ENCODE data around the gene OXSR1. TPM values are rescaled to one million over a fixed set of nuclear protein-coding genes. Genes with fewer than 3 reads are reported as not detected.

Gene OXSR1
- total RNA-seq (10 to 100 TPM; 30.6 to 60.1 (median 47.7) TPM), polyA plus RNA-seq (10 to 100 TPM; 26.4 to 59.6 (median 47.4) TPM)
- long read RNA-seq, donor 1, full-length matches to known transcripts: 19 of 36 reads
- long read RNA-seq, donor 1, partial matches to known transcripts: 17 of 36 reads
- long read RNA-seq, donor 1, other reads (novel, unspliced or antisense): 0 of 36 reads
- long read RNA-seq, donor 2, full-length matches to known transcripts: 35 of 57 reads
- long read RNA-seq, donor 2, partial matches to known transcripts: 21 of 57 reads
- long read RNA-seq, donor 2, other reads (novel, unspliced or antisense): 1 of 57 reads

- no peaks in the 10 kb centered on the region for H3K9me3 ChIP-seq
- DNase-seq (peak; percentile 99), ATAC-seq (peak; percentile 92 to 95 (median 93))
- H3K27me3 ChIP-seq (ENCODE audit: insufficient read depth in 3 of 3, low read length in 2 of 3): no peaks in the 10 kb centered on the region
- H3K27ac ChIP-seq: peak within 1 kb of the TSS; percentile 99
- WGBS, 3 donors: 0% methylated on average over 45 to 57 of the region's 57 CpGs
- TF ChIP-seq CTCF (IDR thresholded peaks at IDR 0.05): no peak
- H3K36me3 ChIP-seq (ENCODE audit: insufficient read depth in 1 of 2, low read depth in 1 of 2): no peaks in the 10 kb centered on the region
- peak within 1 kb of the TSS; percentile 92 for H3K4me3 ChIP-seq
- peaks cover 29% of the 10 kb centered on the region for H3K4me1 ChIP-seq
- intact Hi-C loops (cut with DNase I): loop anchor here in 1 of 2 donors (10.0 kb wide), 1 partner anchor 1170 kb away; the partner anchor contains the start of genes EPM2AIP1 and MLH1
Observed at GRCh38 chr3:38164952-38165721, at the start of gene OXSR1. Gene OXSR1, plus strand, starts transcription at chr3:38165537. Its CDS starts 340 bp downstream, at chr3:38165877.

GRCh38 chr3:38115645-38116427 is 49.5 kb upstream of the OXSR1 start:
- ATAC-seq: no peak
- DNase-seq: no peak
- no peaks in the 10 kb centered on the region for H3K4me1 ChIP-seq
- 63 to 75% (median 64%) methylated on average over 9 of the region's 9 CpGs for WGBS, 3 donors
- H3K9me3 ChIP-seq: no peaks in the 10 kb centered on the region
- no peak overlapping the region for H3K27ac ChIP-seq
- intact Hi-C loops (cut with DNase I): loop anchor here in 1 of 2 donors (5.0 kb wide), 1 partner anchor 684 kb away; no protein-coding TSS in a partner anchor
- TF ChIP-seq CTCF (IDR thresholded peaks at IDR 0.05): no peak
- H3K36me3 ChIP-seq (ENCODE audit: insufficient read depth in 1 of 2, low read depth in 1 of 2): peaks cover 0 to 14% of the 10 kb centered on the region in 2 donors
- no peaks in the 10 kb centered on the region for H3K27me3 ChIP-seq (ENCODE audit: insufficient read depth in 3 of 3, low read length in 2 of 3)
- no peak overlapping the region for H3K4me3 ChIP-seq

DNA sequence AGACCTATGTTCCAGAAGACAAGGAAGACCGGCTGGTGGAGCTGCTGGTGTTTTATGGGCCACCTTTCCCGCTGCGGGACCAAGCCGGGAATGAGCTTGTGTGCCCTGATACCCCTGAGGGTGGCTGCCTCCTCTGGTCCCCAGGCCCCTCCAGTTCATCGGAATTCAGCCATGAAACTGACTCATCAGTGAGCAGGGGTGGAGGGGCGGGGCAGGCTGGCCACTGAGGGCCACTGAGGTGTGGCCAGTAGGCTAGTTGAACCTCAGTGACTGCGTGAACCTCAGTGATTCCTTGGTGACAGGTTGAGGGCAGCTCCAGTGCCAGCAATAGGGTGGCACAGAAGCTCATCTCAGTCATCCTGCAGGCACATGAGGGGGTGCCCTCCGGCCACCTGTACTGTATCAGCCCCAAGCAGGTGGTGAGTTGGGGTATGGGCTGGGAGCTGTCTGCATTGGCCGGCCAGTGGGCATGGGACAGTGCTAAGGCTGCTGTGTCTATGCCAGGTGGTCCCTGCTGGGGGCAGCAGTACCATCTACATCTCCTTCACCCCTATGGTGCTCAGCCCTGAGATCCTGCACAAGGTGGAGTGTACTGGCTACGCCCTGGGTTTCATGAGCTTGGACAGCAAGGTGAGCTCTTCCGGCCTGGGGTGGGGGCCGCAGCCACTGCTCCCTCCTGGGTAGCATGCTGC is 48.7 kb upstream of the OXSR1 start:
- TF ChIP-seq CTCF (IDR thresholded peaks at IDR 0.05): no peak
- no peaks in the 10 kb centered on the region for H3K27me3 ChIP-seq (ENCODE audit: insufficient read depth in 3 of 3, low read length in 2 of 3)
- H3K4me1 ChIP-seq: no peaks in the 10 kb centered on the region
- H3K27ac ChIP-seq: no peak overlapping the region
- 78 to 90% (median 78%) methylated on average over 11 to 12 of the region's 12 CpGs for WGBS, 3 donors
- intact Hi-C loops (cut with DNase I): loop anchor here in 1 of 2 donors (5.0 kb wide), 1 partner anchor 684 kb away; no protein-coding TSS in a partner anchor
- DNase-seq: no peak
- peak in 2 of 4 donors; percentile 10 to 16 for ATAC-seq
- no peaks in the 10 kb centered on the region for H3K9me3 ChIP-seq
- peaks cover 0 to 22% of the 10 kb centered on the region in 2 donors for H3K36me3 ChIP-seq (ENCODE audit: insufficient read depth in 1 of 2, low read depth in 1 of 2)
- no peak overlapping the region for H3K4me3 ChIP-seq

DNA sequence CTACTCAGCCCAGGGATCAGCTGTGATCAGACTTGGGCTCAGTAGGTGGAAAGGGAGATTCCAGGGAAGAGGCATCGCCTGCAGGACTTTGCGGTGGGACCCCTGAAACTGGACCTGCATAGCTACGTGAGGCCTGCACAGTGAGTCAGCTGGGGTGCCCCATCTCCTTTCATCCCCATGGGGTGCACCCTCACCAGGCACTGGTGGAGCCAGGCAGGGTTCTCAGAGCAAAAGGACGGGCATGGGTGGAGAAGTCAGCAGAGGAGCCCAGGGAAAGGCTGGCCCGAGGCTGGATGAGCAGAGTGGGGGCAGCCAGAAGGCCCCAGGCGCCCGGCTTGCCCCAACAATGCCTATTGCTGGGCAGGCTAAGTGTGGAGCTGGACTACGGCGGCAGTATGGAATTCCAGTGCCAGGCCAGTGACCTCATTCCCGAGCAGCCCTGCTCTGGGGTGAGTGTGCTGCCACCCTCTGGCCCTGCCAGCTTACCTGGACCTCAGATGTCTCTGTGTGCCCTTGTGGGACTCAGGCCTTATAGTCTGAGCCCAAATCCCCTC is 48.1 kb upstream of the OXSR1 start:
- ATAC-seq (peak; percentile 69 to 86 (median 84)), DNase-seq (peak in 1 of 2 donors; percentile 23)
- peaks cover 0 to 28% of the 10 kb centered on the region in 2 donors for H3K36me3 ChIP-seq (ENCODE audit: insufficient read depth in 1 of 2, low read depth in 1 of 2)
- WGBS, 3 donors: 46 to 53% (median 47%) methylated on average over 10 of the region's 10 CpGs
- no peaks in the 10 kb centered on the region for H3K27me3 ChIP-seq (ENCODE audit: insufficient read depth in 3 of 3, low read length in 2 of 3)
- H3K4me3 ChIP-seq: no peak overlapping the region
- intact Hi-C loops (cut with DNase I): loop anchor here in 1 of 2 donors (5.0 kb wide), 1 partner anchor 685 kb away; no protein-coding TSS in a partner anchor
- TF ChIP-seq CTCF (IDR thresholded peaks at IDR 0.05): peak; percentile 8
- no peak overlapping the region for H3K27ac ChIP-seq
- H3K4me1 ChIP-seq: no peaks in the 10 kb centered on the region
- no peaks in the 10 kb centered on the region for H3K9me3 ChIP-seq

Measured in psoas muscle (tissue), 8 donors.